Stomach (tissue), 9 donors: ENCODE results near the gene PDE4DIP. TPM values are rescaled to one million over a fixed set of nuclear protein-coding genes. Genes with fewer than 3 reads are reported as not detected.
"Not testable (repeated sequence)": the region's sequence is repeated elsewhere in the genome, so short reads cannot be mapped to it uniquely, and the experiment has no call there.

ENCODE experiments used
- DNase-seq, 2 donors: peaks; one replicate each; pipeline versions ENCODE4 v3.0.0 to v3.0.0-alpha.2; 2013 to 2019
- H3K27ac ChIP-seq, 5 donors: fragments of 200-600 bp in 4 of 5; sonication (generic) in 4 of 5; one replicate each; pipeline ENCODE4 v1.5.1; 2013 to 2019; ENCODE audit warnings: mild to moderate bottlenecking in 1 of 5, moderate library complexity in 1 of 5
- H3K27me3 ChIP-seq, 3 donors: fragments of 200-600 bp; sonication (generic); one replicate each; pipeline ENCODE4 v1.5.1; 2017 to 2019; ENCODE audit warnings: mixed run types in 1 of 3
- H3K36me3 ChIP-seq, 4 donors: fragments of 200-600 bp; sonication (generic); 1 replicate in 3 of 4; 2 replicates in 1 of 4; pipeline ENCODE4 v1.5.1; 2016 to 2019
- H3K4me1 ChIP-seq, 4 donors: fragments of 200-600 bp; sonication (generic); one replicate each; pipeline ENCODE4 v1.5.1; 2016 to 2019
- H3K4me3 ChIP-seq, 4 donors: fragments of 200-600 bp; sonication (generic) in 3 of 4; one replicate each; pipeline ENCODE4 v1.5.1; 2016 to 2019; ENCODE audit warnings: mild to moderate bottlenecking in 1 of 4
- H3K9me3 ChIP-seq, 4 donors: fragments of 200-600 bp; sonication (generic); one replicate each; pipeline ENCODE4 v1.5.1; 2016 to 2019
- WGBS, 5 donors: extraction: QIAGEN DNeasy Blood & Tissue Kit in 3 of 5; methylation state at CpG; one replicate each; pipeline versions ENCODE4 v1.1.5 to v1.1.7; 2013 to 2018; 5-methylcytosine and 5-hydroxymethylcytosine counted together
- intact Hi-C: fragments of 100-400 bp; cut with DNase I; formaldehyde crosslinking; loops from one replicate; pipeline ENCODE4 v1.15.1; 2023; ENCODE audit warnings: low total_unique reads
- polyA plus RNA-seq, 3 donors: library from polyadenylated mRNA; stranded (reverse); fragments of 200-250 nt; gene quantifications; one replicate each; pipeline ENCODE4 v1.2.3, GENCODE V29; 2013
- total RNA-seq, 5 donors: library from RNA; depleted of rRNA; stranded (reverse); fragments of >200 nt; gene quantifications; one replicate each; pipeline versions ENCODE4 v1.1.0 to v1.2.3, GENCODE V29; 2014 to 2016
- donor health status: healthy with polysubstance abuse.
- donor health status: Bipolar disorder and iron deficiency.
- donor health status: healthy.

Gene PDE4DIP
- total and polyA plus RNA-seq, 8 donors = 16.5 to 210 (median 57.3) TPM

GRCh38 chr1:148901953-148902341 lies 57.7 kb downstream of the PDE4DIP start:
- DNase-seq, H3K4me3 ChIP-seq, H3K9me3 ChIP-seq, intact Hi-C loops, H3K4me1 ChIP-seq, H3K27me3 ChIP-seq, H3K36me3 ChIP-seq, H3K27ac ChIP-seq: not testable (repeated sequence)
- no CpG with 5 or more reads among the region's 4 CpGs for WGBS, 5 donors

GRCh38 chr1:148909219-148909826 lies 65.1 kb downstream of the PDE4DIP start:
- H3K4me3 ChIP-seq, intact Hi-C loops, H3K9me3 ChIP-seq, H3K4me1 ChIP-seq, H3K27ac ChIP-seq, DNase-seq, H3K27me3 ChIP-seq, H3K36me3 ChIP-seq: not testable (repeated sequence)
- no CpG with 5 or more reads among the region's 4 CpGs for WGBS, 5 donors

GRCh38 chr1:148911303-148911928 lies 67.2 kb downstream of the PDE4DIP start:
- DNase-seq, H3K27me3 ChIP-seq, H3K4me1 ChIP-seq, intact Hi-C loops, H3K9me3 ChIP-seq, H3K36me3 ChIP-seq, H3K4me3 ChIP-seq, H3K27ac ChIP-seq: not testable (repeated sequence)
- no CpG with 5 or more reads among the region's 5 CpGs for WGBS, 5 donors

- H3K4me3 ChIP-seq, H3K27ac ChIP-seq, H3K36me3 ChIP-seq, H3K27me3 ChIP-seq, H3K4me1 ChIP-seq, DNase-seq, intact Hi-C loops, H3K9me3 ChIP-seq: not testable (repeated sequence)
- WGBS, 5 donors = no CpG with 5 or more reads among the region's 2 CpGs
Measured at GRCh38 chr1:148916222-148916621, 72.0 kb downstream of the PDE4DIP start.

GRCh38 chr1:148916695-148917348 lies 72.6 kb downstream of the PDE4DIP start:
- H3K27me3 ChIP-seq, H3K4me3 ChIP-seq, DNase-seq, intact Hi-C loops, H3K36me3 ChIP-seq, H3K9me3 ChIP-seq, H3K4me1 ChIP-seq, H3K27ac ChIP-seq: not testable (repeated sequence)
- 24 to 43% (median 30%) methylated on average over 1 to 3 of the region's 4 CpGs for WGBS, 5 donors

- H3K36me3 ChIP-seq, H3K27ac ChIP-seq, H3K9me3 ChIP-seq, DNase-seq, H3K4me1 ChIP-seq, intact Hi-C loops, H3K4me3 ChIP-seq, H3K27me3 ChIP-seq: not testable (repeated sequence)
- 88 to 100% (median 90%) methylated on average over 1 to 2 of the region's 3 CpGs for WGBS, 5 donors
Measured at GRCh38 chr1:148918836-148919447, 74.7 kb downstream of the PDE4DIP start.

GRCh38 chr1:148921047-148921446 lies 76.8 kb downstream of the PDE4DIP start:
- H3K27me3 ChIP-seq, DNase-seq, H3K4me1 ChIP-seq, intact Hi-C loops, H3K36me3 ChIP-seq, H3K4me3 ChIP-seq, H3K9me3 ChIP-seq, H3K27ac ChIP-seq: not testable (repeated sequence)
- no CpG with 5 or more reads among the region's 1 CpG for WGBS, 5 donors

- H3K9me3 ChIP-seq, DNase-seq, intact Hi-C loops, H3K36me3 ChIP-seq, H3K27ac ChIP-seq, H3K4me1 ChIP-seq, H3K27me3 ChIP-seq, H3K4me3 ChIP-seq: not testable (repeated sequence)
- 67 to 88% (median 73%) methylated on average over 1 of the region's 3 CpGs for WGBS, 5 donors
Measured at GRCh38 chr1:148923798-148924197, 79.6 kb downstream of the PDE4DIP start.

GRCh38 chr1:148927645-148928044 lies 83.4 kb downstream of the PDE4DIP start:
- H3K4me3 ChIP-seq, DNase-seq, H3K27ac ChIP-seq, intact Hi-C loops, H3K36me3 ChIP-seq, H3K27me3 ChIP-seq, H3K9me3 ChIP-seq, H3K4me1 ChIP-seq: not testable (repeated sequence)
- WGBS, 5 donors = no CpG with 5 or more reads among the region's 1 CpG

- H3K9me3 ChIP-seq, H3K4me1 ChIP-seq, H3K36me3 ChIP-seq, H3K4me3 ChIP-seq, intact Hi-C loops, DNase-seq, H3K27ac ChIP-seq, H3K27me3 ChIP-seq: not testable (repeated sequence)
Measured at GRCh38 chr1:148929253-148929652, 85.0 kb downstream of the PDE4DIP start.

- WGBS, 5 donors = no CpG with 5 or more reads among the region's 3 CpGs
- DNase-seq, H3K4me1 ChIP-seq, H3K4me3 ChIP-seq, intact Hi-C loops, H3K27ac ChIP-seq, H3K36me3 ChIP-seq, H3K27me3 ChIP-seq, H3K9me3 ChIP-seq: not testable (repeated sequence)
Measured at GRCh38 chr1:148935381-148936002, 91.3 kb downstream of the PDE4DIP start.

GRCh38 chr1:148942906-148943305 lies 98.7 kb downstream of the PDE4DIP start:
- H3K9me3 ChIP-seq, DNase-seq, H3K27ac ChIP-seq, H3K27me3 ChIP-seq, intact Hi-C loops, H3K4me3 ChIP-seq, H3K4me1 ChIP-seq, H3K36me3 ChIP-seq: not testable (repeated sequence)
- no CpG with 5 or more reads among the region's 3 CpGs for WGBS, 5 donors
